GM19025 (cell line): ENCODE results near the gene MAGEA3.
A peak's percentile ranks its signal among the peaks of the same experiment; 100 is the strongest.
"Not testable (repeated sequence)": the region's sequence is repeated elsewhere in the genome, so short reads cannot be mapped to it uniquely, and the experiment has no call there.

Source experiments
- ATAC-seq: cut with Tn5 transposase; IDR thresholded peaks from one replicate; pipeline ENCODE4 v1.9.1; 2021; ENCODE audit warnings: mild to moderate bottlenecking, low read depth, moderate library complexity; ENCODE audit not compliant: unreplicated experiment

MAGEA3 gene, protein sequence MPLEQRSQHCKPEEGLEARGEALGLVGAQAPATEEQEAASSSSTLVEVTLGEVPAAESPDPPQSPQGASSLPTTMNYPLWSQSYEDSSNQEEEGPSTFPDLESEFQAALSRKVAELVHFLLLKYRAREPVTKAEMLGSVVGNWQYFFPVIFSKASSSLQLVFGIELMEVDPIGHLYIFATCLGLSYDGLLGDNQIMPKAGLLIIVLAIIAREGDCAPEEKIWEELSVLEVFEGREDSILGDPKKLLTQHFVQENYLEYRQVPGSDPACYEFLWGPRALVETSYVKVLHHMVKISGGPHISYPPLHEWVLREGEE

DNA sequence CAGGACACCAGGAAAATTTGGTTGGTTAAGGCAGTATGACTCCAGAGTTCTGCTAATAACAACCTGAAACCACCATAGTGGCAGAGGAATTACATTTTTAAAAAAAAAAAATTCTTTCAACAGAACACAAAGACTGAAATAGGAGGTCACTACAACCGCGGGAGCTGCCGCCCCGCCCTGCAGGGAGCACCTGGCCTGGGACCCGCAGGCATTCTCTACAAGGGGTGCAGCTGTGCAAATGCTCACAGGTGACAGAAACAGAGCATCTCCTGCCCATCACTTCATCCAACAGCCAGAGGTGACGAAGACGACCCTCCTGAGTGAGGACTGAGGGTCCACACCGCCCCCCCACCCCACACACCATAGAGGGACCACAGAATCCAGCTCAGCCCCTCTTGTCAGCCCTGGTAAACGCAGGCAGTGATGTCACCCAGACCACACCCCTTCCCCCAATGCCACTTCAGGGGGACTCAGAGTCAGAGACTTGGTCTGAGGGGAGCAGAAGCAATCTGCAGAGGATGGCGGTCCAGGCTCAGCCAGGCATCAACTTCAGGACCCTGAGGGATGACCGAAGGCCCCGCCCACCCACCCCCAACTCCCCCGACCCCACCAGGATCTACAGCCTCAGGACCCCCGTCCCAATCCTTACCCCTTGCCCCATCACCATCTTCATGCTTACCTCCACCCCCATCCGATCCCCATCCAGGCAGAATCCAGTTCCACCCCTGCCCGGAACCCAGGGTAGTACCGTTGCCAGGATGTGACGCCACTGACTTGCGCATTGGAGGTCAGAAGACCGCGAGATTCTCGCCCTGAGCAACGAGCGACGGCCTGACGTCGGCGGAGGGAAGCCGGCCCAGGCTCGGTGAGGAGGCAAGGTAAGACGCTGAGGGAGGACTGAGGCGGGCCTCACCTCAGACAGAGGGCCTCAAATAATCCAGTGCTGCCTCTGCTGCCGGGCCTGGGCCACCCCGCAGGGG lies at the start of gene MAGEA3:
Gene MAGEA3, plus strand, starts transcription at position 843 of the 980 bp plus-strand sequence. CDS start 2,039 bp downstream, outside the sequence.
- not testable (repeated sequence) for ATAC-seq

DNA sequence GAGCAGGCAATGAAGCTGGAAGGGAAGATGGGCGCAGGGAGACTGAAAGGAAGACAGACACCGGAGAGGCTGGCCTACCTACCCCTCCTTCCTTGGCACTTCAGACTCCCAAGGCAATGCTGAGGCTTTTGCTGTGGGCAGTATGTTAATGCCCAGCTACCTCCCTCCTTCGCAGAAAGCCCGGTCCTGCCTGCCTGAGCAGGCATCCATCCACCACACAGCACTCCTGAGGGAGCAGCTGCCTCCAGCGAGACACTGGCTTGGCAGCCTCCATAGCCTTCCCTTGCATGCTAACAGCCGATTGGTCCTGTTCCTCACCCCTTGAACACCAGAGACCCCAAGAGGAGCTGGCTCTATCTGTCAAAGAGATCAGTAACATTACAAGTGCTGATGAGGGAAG lies 46.5 kb upstream of the MAGEA3 start:
- no peak for ATAC-seq

DNA sequence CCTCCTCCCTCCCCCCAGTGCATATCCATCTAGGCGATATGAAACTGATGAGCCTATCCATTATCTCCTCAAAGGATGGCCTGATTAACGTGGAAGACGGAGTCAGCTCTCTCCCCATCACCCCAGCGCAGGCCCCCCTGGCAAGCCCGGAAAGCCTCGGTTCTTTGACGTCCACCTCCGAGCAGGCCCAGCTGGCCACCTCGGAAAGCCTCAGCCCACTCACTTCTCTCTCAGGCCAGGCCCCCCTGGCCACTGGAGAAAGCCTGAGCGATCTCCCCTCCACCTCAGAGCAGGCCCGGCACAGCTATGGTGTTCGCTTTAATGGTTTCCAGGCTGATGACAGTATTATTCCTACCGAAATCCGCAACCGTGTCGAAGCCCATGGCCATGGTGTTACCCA lies 46.1 kb upstream of the MAGEA3 start:
- ATAC-seq = no peak

DNA sequence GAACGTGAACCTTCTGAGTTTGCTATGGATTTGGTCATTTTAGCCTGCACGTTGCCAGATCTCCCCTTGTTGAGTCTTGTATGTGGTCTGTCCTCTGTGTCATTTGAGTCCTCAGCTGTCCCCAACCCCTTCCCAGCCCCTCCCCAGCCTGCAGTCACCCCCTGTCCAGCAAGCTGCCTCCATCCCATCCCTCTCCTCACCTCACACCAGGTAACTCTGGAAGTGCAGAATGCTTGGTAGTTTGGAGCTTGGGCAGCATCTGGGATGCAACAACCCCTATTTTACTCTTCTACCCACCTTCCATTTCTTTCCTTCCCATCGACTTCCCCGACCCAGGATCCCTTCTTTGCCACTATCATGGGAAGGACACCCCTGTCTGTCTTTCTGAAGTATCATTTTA lies 42.5 kb upstream of the MAGEA3 start:
- ATAC-seq = no peak

DNA sequence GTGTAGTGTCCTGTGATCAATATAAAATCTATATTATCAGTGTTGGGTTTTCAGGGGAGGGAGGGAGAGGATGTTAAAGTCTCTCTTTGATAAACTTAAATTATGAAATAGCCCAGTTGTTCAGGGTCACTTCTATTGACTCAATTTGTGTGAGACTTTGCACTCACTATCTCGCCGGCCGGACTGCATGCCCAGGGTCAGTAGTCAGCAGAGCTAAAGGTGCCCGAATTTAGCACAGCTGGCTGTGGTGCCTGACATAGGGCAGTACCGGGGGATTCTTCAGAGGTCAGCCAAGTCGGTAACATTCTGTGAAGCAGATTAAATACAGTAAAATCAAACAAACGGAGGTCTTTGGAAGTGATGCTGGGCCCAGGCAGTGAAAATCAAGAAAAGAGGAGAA lies 41.7 kb upstream of the MAGEA3 start:
- no peak for ATAC-seq

DNA sequence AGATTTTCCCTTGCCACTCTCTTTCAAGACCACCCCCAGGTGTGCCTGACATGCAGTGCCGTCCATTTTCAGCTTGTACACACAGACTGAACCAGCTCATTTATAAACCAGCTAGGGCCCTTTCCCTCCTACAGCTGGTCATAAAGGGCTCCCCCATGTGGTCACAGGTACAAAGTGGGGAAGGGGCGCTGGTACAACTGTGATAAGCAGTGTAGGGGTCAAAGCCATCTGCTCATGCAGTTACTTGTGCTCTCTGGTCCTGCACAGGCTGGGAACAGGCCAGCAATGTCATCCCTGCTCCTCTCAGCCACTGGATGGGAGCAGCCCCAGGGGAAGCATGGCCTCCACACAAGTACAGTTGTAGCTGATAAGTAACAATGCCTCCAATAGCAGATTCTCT lies 40.3 kb upstream of the MAGEA3 start:
- no peak for ATAC-seq

DNA sequence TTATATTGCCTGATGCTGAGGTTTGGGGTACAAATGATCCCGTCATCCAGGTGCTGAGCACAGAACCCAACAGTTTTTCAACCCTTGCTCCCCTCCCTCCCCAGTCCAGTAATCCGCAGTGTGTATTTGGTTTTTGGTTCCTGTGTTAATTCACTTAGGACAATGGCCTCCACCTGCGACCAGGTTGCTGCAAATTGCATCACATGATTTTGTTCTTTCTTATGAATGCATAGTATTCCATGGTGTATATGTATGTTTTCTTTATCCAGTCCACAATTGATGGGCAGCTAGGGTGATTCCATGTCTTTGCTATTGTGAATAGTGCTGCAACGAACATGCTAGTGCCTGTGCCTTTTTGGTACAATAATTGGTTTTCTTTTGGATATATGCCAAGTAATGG lies 35.5 kb upstream of the MAGEA3 start:
- no peak for ATAC-seq

DNA sequence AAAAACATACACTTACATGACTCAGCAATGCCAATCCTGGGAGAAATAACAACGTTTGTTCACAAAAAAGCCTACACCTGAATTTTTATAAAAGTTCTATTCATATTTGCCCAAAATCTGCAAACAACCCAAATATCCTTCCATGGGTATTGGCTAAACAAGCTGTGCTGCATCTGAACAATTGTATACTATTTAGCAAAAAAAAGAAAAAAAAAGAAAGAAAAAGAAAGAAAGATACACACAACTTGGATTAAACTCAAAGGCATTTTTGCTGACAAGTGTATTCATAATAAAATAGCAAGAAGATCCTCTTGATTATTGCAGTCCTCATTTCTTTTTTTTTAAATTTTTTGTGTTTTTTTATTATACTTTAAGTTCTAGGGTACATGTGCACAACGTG lies 24.5 kb upstream of the MAGEA3 start:
- ATAC-seq = no peak

DNA sequence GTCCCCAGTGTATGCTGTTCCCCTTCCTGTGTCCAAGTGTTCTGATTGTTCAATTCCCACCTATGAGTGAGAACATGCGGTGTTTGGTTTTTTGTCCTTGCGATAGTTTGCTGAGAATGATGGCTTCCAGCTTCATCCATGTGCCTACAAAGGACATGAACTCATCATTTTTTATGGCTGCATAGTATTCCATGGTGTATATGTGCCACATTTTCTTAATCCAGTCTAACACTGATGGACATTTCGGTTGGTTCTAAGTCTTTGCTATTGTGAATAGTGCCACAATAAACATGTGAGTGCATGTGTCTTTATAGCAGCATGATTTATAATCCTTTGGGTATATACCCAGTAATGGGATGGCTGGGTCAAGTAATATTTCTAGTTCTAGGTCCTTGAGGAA lies 23.9 kb upstream of the MAGEA3 start:
- not testable (repeated sequence) for ATAC-seq

DNA sequence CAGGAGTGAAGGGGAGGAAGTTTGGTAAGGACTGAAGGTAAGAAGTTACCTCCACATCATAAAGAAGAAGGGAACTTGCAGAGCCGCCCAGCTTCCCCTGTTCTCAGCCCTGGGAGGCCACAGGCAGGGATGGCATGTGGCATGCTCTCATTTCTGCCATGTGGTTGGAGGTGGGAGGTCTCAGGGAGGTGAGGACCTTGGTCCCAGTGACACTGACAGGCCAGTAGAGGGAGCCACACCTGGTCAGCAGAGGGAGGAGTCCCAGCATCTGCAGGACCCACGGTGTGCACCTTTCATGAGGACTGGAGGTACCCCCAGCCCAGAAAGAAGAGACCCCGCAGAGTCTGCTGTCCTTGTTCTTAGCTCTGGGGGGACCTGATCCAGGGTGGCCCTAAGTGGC lies 17.6 kb upstream of the MAGEA3 start:
- peak; percentile 61 for ATAC-seq

DNA sequence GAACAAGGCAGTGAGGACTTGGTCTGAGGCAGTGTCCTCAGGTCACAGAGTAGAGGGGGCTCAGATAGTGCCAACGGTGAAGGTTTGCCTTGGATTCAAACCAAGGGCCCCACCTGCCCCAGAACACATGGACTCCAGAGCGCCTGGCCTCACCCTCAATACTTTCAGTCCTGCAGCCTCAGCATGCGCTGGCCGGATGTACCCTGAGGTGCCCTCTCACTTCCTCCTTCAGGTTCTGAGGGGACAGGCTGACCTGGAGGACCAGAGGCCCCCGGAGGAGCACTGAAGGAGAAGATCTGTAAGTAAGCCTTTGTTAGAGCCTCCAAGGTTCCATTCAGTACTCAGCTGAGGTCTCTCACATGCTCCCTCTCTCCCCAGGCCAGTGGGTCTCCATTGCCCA lies 1.8 kb downstream of the MAGEA3 start:
- ATAC-seq = not testable (repeated sequence)

DNA sequence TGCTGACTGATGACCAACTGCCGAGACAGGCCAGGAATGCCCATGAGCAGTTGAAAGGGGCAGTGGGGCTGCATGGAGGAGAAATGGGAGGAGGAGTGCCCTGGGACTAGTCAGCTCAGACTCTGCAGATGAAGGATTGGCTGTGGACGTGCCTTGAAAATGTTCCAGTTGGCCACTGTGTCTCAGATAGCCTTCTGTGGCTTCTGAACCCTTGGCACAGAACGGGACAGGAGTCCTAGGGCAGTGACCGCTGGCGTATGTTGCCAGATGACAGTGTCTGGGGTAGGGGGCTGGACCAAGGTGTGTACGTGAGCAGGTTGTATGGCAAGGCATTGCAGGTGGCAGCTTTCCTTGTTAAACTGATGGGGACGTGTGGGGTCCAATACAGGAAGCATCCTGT lies 7.9 kb downstream of the MAGEA3 start:
- ATAC-seq = not testable (repeated sequence)

DNA sequence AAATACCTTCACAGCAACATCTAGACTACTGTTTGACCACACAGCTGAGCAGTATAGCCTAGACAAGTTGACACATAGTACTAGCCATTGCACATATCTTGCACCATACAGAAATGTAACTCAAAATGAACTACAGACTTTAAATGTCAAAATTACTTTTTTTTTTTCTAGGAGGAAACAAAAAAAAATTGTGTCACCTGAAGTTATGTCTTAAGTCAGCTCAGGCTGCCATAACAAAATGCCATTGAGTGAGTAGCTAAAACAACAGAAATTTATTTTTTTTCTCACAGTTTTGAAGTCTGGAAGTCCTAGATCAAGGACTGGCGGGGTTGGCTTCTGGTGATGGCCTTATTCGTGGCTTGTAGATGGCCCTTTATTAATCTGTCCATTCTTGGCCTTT lies 10.6 kb downstream of the MAGEA3 start, which contains the start of gene CSAG2:
Gene CSAG2, minus strand, starts transcription at position 101 of the 400 bp plus-strand sequence. CDS start 161 bp downstream, outside the sequence.
- ATAC-seq = not testable (repeated sequence)

DNA sequence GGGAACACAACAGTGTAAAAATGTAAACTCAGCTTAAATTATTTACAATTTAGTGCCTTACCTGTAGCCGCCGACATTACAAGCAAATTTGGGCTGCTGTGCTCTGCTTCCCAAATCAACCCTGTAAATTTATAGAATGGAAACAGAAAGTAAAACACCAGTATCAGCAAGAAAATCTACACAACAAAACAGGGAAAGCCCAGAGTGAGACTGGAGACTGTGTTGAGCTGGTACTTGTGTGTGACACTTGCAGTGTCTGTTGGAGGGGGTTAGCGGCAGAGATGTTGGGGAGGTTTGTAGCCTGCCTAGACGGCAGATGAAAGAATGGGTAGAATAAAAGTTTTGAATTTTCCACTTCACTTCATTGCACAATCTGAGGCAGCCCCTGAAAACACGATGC lies 14.6 kb downstream of the MAGEA3 start:
- ATAC-seq = not testable (repeated sequence)

DNA sequence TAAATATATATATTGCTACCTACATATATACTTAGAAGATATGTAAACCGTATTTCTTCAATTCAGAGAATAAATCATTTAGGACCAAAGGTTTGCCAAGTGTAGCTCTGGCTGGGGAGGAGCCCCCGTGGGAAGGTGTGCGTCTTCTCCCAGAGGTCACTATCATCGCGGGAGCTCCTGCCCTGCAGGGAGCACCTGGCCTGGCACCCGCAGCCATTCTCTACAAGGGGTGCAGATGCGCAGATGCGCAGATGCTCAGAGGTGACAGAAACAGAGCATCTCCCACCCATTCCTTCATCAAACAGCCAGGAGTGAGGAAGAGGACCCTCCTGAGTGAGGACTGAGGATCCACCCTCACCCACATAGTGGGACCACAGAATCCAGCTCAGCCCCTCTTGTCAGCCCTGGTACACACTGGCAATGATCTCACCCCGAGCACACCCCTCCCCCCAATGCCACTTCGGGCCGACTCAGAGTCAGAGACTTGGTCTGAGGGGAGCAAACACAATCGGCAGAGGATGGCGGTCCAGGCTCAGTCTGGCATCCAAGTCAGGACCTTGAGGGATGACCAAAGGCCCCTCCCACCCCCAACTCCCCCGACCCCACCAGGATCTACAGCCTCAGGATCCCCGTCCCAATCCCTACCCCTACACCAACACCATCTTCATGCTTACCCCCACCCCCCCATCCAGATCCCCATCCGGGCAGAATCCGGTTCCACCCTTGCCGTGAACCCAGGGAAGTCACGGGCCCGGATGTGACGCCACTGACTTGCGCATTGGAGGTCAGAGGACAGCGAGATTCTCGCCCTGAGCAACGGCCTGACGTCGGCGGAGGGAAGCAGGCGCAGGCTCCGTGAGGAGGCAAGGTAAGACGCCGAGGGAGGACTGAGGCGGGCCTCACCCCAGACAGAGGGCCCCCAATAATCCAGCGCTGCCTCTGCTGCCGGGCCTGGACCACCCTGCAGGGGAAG lies 15.5 kb downstream of the MAGEA3 start, which contains the start of gene MAGEA2B:
Gene MAGEA2B, plus strand, starts transcription at position 814 of the 973 bp plus-strand sequence. CDS start 2,479 bp downstream, outside the sequence.
- ATAC-seq = not testable (repeated sequence)

DNA sequence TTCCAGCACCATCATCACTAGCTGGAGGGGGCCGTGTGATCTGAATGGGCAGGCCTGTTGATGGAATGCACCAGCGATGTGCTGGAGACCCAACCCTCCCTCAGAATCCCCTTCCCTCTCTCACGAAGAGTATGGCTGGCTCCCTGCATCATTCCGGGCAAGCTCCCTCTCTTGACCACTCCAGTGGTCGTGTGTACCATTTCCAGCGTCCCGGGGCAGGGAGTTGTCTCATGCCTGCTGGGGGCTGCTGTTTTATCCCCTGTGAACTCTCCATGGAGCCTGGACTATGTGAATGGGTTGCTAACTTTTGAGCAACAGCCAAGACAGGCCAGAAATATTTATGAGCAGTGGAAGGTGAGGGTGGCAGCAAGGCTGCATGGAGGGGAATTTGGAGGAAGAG lies 26.8 kb downstream of the MAGEA3 start:
- no peak for ATAC-seq

DNA sequence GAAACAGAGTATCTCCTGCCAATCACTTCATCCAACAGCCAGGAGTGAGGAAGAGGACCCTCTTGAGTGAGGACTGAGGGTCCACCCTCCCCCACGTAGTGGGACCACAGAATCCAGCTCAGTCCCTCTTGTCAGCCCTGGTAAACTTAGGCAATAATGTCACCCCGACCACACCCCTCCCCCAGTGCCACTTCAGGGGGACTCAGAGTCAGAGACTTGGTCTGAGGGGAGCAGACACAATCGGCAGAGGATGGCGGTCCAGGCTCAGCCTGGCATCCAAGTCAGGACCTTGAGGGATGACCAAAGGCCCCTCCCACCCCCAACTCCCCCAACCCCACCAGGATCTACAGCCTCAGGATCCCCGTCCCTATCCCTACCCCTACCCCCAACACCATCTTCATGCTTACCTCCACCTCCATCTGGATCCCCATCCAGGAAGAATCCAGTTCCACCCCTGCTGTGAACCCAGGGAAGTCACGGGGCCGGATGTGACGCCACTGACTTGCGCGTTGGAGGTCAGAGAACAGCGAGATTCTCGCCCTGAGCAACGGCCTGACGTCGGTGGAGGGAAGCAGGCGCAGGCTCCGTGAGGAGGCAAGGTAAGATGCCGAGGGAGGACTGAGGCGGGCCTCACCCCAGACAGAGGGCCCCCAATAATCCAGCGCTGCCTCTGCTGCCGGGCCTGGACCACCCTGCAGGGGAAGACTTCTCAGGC lies 34.8 kb downstream of the MAGEA3 start, which contains the start of the genes CSAG1 and MAGEA12:
Gene CSAG1, minus strand, starts transcription at position 461 of the 715 bp plus-strand sequence. CDS start 1,261 bp downstream, outside the sequence.
Gene MAGEA12, plus strand, starts transcription at position 497 of the 715 bp plus-strand sequence. CDS start 2,405 bp downstream, outside the sequence.
- ATAC-seq = no peak

DNA sequence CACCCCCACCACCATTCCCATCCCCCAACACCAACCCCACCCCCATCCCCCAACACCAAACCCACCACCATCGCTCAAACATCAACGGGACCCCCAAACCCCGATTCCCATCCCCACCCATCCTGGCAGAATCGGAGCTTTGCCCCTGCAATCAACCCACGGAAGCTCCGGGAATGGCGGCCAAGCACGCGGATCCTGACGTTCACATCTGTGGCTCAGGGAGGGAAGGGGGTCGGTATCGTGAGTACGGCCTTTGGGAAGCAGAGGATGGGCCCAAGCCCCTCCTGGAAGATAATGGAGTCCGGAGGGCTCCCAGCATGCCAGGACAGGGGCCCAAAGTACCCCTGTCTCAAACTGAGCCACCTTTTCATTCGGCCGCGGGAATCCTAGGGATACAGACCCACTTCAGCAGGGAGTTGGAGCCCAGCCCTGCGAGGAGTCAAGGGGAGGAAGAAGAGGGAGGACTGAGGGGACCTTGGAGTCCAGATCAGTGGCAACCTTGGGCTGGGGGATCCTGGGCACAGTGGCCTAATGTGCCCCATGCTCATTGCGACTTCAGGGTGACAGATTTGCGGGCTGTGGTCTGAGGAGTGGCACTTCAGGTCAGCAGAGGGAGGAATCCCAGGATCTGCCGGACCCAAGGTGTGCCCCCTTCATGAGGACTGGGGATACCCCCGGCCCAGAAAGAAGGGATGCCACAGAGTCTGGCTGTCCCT lies 35.7 kb downstream of the MAGEA3 start:
- ATAC-seq = not testable (repeated sequence)
